ENCODE measurements around the gene INTS11. TPM values are rescaled to one million over a fixed set of nuclear protein-coding genes. Genes with fewer than 3 reads are reported as not detected.

INTS11 gene
- total and polyA plus RNA-seq, 2 of the 8 experiments (the other 6 are each of a cell fraction or from before 2014, with no cell fraction given), result 113 to 243 TPM

DNA sequence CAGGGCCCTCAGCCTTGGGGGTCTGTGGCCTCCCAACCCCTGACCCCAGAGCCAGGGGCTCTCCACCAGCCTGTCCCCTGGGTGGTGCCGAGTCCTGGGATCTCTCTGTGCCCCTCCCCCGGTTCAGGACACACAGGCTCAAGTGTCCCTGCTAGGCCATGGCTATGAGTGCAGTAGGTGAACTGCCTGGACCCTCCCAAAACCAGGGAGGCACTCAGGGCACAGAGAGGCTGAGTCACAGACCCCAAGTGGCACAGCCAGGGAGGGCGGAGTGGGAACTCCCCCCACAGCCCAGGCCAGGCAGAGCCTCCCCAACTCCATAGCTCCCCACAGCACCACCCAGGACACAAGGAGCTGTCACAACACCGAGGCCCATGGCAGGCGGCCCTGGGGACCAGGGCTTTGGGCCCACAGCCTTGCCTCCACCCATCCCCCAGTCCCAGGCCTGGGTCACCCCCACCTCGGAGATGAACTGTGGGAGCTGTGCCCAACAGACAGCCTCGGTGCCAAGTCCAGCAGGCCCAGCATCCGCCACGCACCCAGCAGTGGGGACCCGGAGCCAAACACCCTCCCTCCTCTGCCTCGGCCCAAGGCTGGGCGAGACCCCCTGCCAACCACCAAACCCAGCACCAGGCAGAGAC, 21.5 kb upstream of the INTS11 start:
- H3K18ac ChIP-seq (ENCODE audit: extremely low read depth, low read length), result no peak overlapping the region
- H3K36me3 ChIP-seq (ENCODE audit: control insufficient read depth in 2 of 4, insufficient read depth in 4 of 4, low read length in 3 of 4), result peaks cover 0 to 10% (median 6%) of the 10 kb centered on the region in 4 experiments; a peak in 5 of 8 replicates
- peaks cover 21% of the 10 kb centered on the region for H3K79me1 ChIP-seq (ENCODE audit: low read depth, low read length)
- H3K23ac ChIP-seq (ENCODE audit: insufficient read length), result no peak overlapping the region
- no peak overlapping the region for H2BK15ac ChIP-seq (ENCODE audit: low read length)
- no peak overlapping the region for H3K14ac ChIP-seq (ENCODE audit: insufficient read length)
- H4K91ac ChIP-seq (replicated peaks; ENCODE audit: insufficient read length, low read length), result no peak overlapping the region
- ChIA-PET POLR2A (ENCODE audit: partially characterized antibody) (interaction anchor here (0.9 to 3.1 kb wide), 11 partner anchors 8 to 118 kb away, joined by 3 to 12 read pairs (median 3); partner anchors contain the start of genes AURKAIP1, CCNL2 and TAS1R3), CTCF (ENCODE audit: partially characterized antibody) (interaction anchor here (0.6 to 4.4 kb wide), 8 partner anchors 8 to 158 kb away, joined by 3 to 34 read pairs (median 4); no protein-coding TSS in a partner anchor)
- FAIRE-seq (no peak), DNase-seq (ENCODE audit: low read depth in 1 of 2, low spot score in 2 of 2) (no peak)
- peaks cover 0 to 16% (median 9%) of the 10 kb centered on the region in 4 experiments; a peak in 5 of 7 replicates for H3K4me1 ChIP-seq (replicated peaks in 1 of 4; ENCODE audit: control insufficient read depth in 3 of 4, insufficient read depth in 4 of 4, low read length in 3 of 4)
- H4K5ac ChIP-seq (ENCODE audit: insufficient read length, low read depth, low read length), result no peak overlapping the region
- no peak overlapping the region for H3K4ac ChIP-seq (replicated peaks; ENCODE audit: insufficient read length, low read depth, low read length)
- H3K79me2 ChIP-seq (ENCODE audit: control insufficient read depth in 1 of 2, insufficient read depth in 2 of 2, low read length in 2 of 2), result peaks cover 0 to 28% of the 10 kb centered on the region in 2 experiments; a peak in 3 of 4 replicates
- H3K4me2 ChIP-seq (ENCODE audit: insufficient read depth in 1 of 2, low read depth in 2 of 2, low read length in 2 of 2), result no peak overlapping the region
- H2AFZ ChIP-seq (ENCODE audit: low read length), result no peak overlapping the region
- WGBS, 2 experiments (ENCODE audit: extremely low coverage in 1 of 2, insufficient coverage in 1 of 2, insufficient read length in 1 of 2, insufficient replicate concordance in 2 of 2, low coverage in 1 of 2, low lambda C conversion rate in 2 of 2, missing lambda C conversion rate in 1 of 2), result 92% methylated on average over 12 of the region's 12 CpGs; no CpG with 5 or more reads in 1 of the 2 experiments
- peaks cover 0 to 1% of the 10 kb centered on the region in 2 experiments; a peak in 1 of 4 replicates for H3K9me3 ChIP-seq (ENCODE audit: insufficient read depth in 2 of 2, low read depth in 1 of 2, low read length in 1 of 2)
- H2BK20ac ChIP-seq (ENCODE audit: low read length), result no peak overlapping the region
- TF ChIP-seq, protein P1, sequence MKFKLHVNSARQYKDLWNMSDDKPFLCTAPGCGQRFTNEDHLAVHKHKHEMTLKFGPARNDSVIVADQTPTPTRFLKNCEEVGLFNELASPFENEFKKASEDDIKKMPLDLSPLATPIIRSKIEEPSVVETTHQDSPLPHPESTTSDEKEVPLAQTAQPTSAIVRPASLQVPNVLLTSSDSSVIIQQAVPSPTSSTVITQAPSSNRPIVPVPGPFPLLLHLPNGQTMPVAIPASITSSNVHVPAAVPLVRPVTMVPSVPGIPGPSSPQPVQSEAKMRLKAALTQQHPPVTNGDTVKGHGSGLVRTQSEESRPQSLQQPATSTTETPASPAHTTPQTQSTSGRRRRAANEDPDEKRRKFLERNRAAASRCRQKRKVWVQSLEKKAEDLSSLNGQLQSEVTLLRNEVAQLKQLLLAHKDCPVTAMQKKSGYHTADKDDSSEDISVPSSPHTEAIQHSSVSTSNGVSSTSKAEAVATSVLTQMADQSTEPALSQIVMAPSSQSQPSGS (IDR thresholded peaks at IDR 0.05; ENCODE audit: low read length), result no peak
- TF ChIP-seq NANOG (IDR thresholded peaks at IDR 0.05; ENCODE audit: insufficient read depth, low read depth, low read length, poor library complexity, severe bottlenecking) (no peak), TEAD4 (IDR thresholded peaks at IDR 0.05; ENCODE audit: low read depth, low read length) (no peak)
- H3K27ac ChIP-seq (ENCODE audit: low read depth, low read length), result no peak overlapping the region
- H3K4me3 ChIP-seq (ENCODE audit: extremely low read depth in 1 of 4, insufficient read depth in 2 of 4, low read depth in 3 of 4, low read length in 4 of 4), result no peak overlapping the region
- no peak overlapping the region for H3K9ac ChIP-seq (replicated peaks in 1 of 4; ENCODE audit: extremely low read depth in 1 of 4, low read depth in 3 of 4, low read length in 3 of 4)
- H3K27me3 ChIP-seq (replicated peaks in 1 of 4; ENCODE audit: control insufficient read depth in 3 of 4, extremely low read depth in 1 of 4, insufficient read depth in 3 of 4, low read length in 3 of 4), result no peaks in the 10 kb centered on the region
- H4K8ac ChIP-seq (ENCODE audit: extremely low read depth, insufficient read depth, low read length), result peak overlapping the region; percentile 16
- H2AK5ac ChIP-seq (ENCODE audit: low read depth, low read length), result no peak overlapping the region
- H3K23me2 ChIP-seq (ENCODE audit: low read depth, low read length), result peaks cover 12% of the 10 kb centered on the region; the same call in 1 of the 2 replicates
- no peak overlapping the region for H3K56ac ChIP-seq (replicated peaks; ENCODE audit: insufficient read length, low read depth, low read length)
- H4K20me1 ChIP-seq (replicated peaks in 1 of 2; ENCODE audit: control insufficient read depth in 1 of 2, insufficient read depth in 2 of 2, low read length in 2 of 2), result peaks cover 16 to 40% of the 10 kb centered on the region in 2 experiments
- no peak overlapping the region for H2BK5ac ChIP-seq (ENCODE audit: low read depth, low read length)
- H2BK12ac ChIP-seq (ENCODE audit: low read depth, low read length), result no peak overlapping the region
- H2BK120ac ChIP-seq (replicated peaks; ENCODE audit: low read depth, low read length), result no peak overlapping the region

Measured in H1 (cell line).